SIG-M5 (cell line): ENCODE results near the gene ARHGAP40.
"Not testable (repeated sequence)": the region's sequence is repeated elsewhere in the genome, so short reads cannot be mapped to it uniquely, and the experiment has no call there.

Source experiments
- DNase-seq: peaks from one replicate; lab custom pipeline; 2025; lab: John Stamatoyannopoulos, UW

Gene ARHGAP40

GRCh38 chr20:38588303-38588702 lies 13.3 kb upstream of the ARHGAP40 start:
- no peak for DNase-seq

- no peak for DNase-seq
Observed at GRCh38 chr20:38589351-38589750, 12.3 kb upstream of the ARHGAP40 start.

- no peak for DNase-seq
Observed at GRCh38 chr20:38589967-38590675, 11.5 kb upstream of the ARHGAP40 start.

GRCh38 chr20:38590676-38591473 lies 10.7 kb upstream of the ARHGAP40 start:
- DNase-seq = no peak

DNA sequence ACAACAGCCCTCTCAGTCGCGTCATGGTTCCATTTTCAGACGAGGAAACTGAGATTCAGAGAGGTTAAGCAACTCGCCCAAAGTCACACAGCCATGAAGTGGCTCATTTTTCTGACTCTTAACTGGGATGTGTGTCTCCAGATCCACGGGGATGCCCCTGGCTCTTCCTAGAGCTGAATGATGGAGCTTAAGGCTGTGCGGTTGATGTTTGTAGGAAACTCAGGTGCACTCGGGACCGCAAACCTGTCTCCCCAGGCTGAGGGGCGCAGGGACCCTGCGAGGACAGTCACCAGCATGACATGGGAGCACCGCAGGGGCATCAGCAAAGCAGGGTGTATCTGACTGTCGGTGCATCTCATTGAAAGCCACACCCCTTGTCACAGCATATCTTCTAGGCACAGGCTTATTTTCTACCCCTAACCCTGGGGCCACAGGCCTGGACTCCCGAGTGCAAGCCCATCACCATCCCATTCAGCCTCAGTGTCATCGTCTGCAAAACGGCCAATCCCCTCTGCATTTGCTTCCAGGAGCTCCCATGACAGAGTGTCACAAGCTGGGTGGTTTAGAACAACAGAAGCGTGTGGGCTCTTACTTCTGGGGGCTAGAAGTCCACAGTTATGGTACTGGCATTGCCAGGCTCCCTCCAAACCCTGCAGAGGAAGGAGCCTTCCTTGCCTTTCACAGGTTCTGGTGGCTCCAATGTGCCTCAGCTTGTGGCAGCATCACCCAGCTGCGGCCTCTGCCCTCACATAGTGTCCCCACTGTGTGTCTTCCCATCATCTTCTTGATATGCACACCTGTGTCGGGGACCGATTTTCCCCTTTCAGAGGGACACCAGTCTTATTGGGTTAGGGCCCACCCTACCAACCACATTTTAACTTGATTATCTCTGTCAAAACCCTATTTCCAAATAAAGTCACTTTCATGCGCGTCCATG lies 9.9 kb upstream of the ARHGAP40 start:
- DNase-seq = no peak

- DNase-seq = not testable (repeated sequence)
Observed at GRCh38 chr20:38592411-38592790, 9.2 kb upstream of the ARHGAP40 start.

- not testable (repeated sequence) for DNase-seq
Observed at GRCh38 chr20:38594281-38594680, 7.3 kb upstream of the ARHGAP40 start.

- DNase-seq = not testable (repeated sequence)
Observed at GRCh38 chr20:38595886-38596285, 5.7 kb upstream of the ARHGAP40 start.

DNA sequence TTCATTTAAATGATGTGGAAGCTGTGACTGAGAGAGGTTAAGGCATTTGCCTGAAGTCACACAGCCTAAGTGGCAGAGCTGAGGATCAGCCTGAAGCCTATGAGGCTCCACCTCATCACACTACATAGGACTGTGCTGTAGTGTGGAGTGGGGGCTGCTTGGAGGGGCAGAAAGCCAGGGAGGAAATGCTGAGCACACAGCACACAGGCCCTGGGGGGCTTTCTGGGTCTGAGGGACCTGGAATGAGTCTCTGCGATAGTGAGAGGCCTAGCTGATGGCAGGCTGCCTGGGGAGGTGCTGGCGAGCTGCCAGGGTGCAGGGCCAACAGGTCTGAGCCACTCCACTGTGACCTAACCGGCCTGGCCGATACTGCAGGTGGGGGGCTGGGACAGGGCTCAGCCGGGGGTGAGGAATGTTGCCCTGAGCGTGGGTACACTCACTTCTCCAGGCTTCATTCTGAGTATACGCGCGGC lies 2.2 kb upstream of the ARHGAP40 start:
- no peak for DNase-seq

DNA sequence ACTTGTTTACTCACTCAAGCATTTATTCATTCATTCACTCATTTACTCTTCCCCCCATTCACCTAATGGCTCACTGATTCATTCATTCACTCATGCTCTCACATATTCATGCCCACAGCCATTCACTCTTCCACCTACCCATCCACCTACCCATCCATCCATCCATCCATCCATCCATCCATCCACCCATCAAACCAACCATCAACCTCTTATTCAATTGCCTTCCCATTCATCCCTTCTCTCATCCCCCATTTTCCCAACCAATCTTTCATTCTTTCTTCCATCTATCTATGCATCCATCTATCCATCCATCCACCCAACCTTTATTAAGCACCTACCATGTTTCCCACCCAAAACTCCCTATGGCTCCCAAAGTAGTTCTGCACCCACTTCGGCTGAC lies 1.6 kb upstream of the ARHGAP40 start:
- no peak for DNase-seq

GRCh38 chr20:38602185-38602581 lies 574 bp downstream of the ARHGAP40 start:
- no peak for DNase-seq

DNA sequence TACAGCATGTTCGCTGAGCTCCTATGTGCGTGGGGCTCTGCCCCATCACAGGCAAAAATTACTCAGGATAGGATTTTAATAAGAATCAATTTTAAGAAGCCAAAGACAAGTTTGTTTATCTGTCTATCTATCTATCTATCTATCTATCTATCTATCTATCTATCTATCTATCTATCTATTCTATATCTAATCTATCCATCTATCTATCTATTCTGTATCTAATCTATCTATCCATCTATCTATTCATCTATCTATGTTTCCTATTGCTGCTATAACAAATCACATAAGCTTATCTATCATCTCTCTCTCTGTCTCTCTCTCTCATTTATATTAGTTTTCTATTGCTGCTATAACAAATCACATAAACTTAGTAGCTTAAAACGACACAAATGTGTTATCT lies 1.7 kb downstream of the ARHGAP40 start:
- no peak for DNase-seq

- DNase-seq = no peak
Observed at GRCh38 chr20:38604873-38605303, 3.3 kb downstream of the ARHGAP40 start.

DNA sequence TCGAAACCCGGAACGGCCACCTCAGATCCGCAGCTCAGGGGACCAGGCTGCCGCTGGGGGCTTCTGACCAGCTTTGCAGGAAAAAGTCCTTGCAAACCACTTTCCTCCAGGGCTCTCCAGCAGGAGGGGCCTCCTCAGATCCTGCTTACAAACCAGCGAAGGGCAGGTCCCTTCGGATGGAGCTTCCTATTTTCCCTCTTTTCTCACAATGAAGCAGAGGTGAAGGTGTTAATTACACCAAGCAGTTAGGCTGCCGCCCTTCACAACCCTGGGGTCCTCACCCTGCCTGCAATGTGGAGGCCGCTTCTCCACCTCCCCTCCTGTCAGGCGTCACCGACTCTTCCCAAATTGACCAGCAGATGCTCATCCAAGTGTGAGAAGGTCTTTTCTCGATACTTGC lies 5.7 kb downstream of the ARHGAP40 start:
- DNase-seq = no peak

DNA sequence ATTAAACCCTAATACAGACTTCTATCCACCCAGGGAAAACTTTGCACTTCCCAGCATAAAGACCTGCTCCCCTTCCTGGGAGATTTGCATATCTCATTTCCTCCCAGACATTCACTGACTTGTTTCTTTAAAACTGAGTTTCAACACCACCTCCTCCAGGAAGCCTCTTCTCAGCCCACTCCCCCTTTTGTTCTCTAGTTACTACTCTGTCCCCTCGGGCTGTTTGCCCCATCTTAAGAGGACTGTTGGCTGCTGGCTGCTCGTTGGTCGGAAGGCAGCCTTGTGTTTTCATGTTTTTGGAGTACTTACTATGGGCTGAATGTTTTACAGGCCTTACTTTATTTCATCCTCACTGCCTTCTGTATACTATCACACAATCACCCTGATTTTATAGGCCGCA lies 6.6 kb downstream of the ARHGAP40 start:
- no peak for DNase-seq

DNA sequence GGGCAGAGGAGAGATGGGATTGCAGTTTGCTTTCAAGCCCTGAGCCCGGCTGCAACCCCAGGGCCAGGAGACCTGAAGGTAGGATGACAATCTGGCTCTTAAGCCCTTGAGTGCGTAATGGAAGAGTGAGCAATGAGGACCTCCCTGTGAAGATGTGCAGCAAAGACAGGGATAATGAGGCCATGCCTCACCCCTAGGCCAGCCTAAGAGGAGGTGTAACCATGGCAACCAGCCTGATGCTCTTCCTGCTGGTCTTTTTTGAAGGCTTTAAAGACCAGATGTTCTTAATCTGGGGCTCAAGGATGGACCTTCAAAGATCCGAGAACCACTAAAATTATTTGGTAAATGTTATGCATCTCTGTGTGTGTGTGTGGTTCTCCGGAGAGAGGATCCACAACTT lies 8.2 kb downstream of the ARHGAP40 start:
- DNase-seq = no peak

- DNase-seq = no peak
Observed at GRCh38 chr20:38610521-38610920, 8.9 kb downstream of the ARHGAP40 start.

DNA sequence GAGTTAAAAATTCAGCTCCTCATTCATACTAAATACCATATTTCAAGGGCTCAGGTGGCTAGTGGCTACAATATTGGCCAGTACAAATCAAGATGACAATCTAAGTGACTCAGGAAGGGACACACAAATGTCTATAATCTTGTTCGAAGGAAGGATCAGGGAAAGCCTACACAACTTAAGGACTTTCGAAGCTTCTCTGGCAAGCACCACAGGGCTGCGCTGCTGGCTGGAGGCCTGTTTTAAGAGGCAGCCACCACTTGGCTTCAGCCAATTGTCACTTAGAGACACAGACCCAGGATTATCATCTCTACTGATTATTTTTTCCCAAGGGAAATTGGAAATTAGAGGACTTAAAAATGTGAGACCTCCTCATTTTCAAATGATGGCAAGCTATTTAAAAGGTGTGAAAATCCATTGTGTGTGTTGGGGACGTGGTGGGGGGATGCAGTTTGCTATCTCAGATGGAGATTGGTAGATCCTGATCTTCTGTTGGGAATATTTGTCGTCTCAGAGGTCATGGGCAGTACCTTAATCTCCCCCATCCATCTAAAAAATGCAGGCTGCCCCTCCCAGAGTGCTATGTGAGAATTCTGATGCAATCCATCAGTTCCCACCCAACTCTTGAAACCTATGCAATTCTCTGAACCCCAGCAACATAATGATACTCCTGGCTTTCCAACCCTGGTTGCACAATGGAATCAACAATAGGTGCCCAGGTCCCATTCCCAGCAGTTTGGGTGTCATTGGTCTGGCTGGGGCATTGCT lies 11.3 kb downstream of the ARHGAP40 start:
- DNase-seq = no peak

GRCh38 chr20:38615283-38615682 lies 13.7 kb downstream of the ARHGAP40 start:
- DNase-seq = no peak

GRCh38 chr20:38616457-38616856 lies 14.8 kb downstream of the ARHGAP40 start:
- DNase-seq = no peak

DNA sequence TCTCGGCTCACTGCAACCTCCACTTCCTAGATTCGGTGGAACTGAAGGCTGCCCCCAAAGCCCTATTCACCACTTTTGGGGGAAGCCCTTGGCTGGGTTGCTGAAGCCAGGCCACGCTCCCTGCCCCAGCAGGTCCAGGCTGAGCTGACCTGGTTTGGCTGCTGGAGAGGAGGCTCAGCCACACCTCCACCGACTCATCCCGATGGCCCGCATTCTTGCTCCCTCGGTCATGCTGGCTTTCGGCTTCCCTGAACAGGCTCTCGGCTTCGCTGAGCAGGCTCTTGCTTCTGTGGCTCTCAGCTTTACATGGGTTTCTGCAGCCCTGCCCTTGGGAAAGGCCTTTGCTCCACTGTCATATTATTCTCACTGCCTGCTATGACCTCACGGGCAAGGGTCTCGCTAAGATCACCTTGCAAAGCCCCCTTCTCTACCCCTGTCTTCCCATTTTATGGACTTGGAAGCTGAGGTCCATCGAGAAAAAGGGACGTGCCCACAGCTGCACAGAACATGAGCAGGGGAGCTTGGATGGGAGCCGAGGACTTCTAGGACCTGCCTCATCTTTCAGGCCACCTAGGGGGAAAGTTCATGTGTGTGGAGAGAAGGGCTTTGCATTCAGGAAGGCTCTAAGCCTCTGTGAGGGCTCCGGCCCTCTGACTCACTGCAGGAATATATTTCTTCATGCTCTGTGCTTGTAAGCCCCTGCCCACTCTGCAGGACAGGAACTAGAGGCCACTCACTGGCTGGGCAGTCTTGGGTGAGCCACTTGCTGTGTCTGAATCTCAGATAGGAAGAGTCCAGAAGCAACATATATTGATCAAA lies 15.6 kb downstream of the ARHGAP40 start:
- no peak for DNase-seq
